Measurements from ENCODE around the gene C1S.

The C1S gene

DNA sequence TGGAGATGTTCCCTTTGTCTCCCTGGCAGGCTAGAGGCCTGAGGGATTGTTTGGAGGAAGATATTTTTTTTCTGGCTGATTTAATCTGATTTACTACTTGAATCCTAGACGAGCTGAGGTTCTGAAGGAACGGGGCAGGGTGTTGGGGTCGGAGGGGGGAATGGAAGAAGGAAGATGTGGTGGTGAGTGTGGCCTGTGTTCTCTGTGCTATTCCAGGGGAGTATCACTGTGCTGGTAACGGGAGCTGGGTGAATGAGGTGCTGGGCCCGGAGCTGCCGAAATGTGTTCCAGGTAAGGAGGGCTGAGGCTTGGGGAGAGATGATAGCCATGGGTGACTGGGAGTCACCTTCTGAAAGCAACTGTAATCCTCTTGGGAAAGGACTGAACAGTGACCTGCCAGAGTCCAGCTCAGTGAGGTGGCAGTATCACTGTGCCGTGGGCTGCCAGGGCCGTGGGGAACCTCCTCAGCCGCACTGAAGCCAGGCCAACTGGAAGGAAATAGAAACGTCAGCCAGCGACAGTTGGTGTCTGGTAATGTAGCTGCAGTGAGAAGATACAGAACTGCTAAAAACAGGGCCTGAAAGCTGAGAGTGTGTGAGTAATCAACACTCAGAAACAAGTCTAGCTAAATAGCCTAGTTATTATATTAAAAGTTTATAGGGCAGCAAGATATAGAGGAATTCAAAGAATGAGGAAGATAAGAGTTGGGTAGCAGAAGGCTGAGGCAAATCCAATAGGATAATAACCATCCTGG is 7.9 kb downstream of the C1S start:
- no peaks in the 10 kb centered on the region for H3K27me3 ChIP-seq (replicated peaks)
- H3K27ac ChIP-seq: peak overlapping the region; percentile 23
- DNase-seq: peak; percentile 41
- TF ChIP-seq, protein P1, sequence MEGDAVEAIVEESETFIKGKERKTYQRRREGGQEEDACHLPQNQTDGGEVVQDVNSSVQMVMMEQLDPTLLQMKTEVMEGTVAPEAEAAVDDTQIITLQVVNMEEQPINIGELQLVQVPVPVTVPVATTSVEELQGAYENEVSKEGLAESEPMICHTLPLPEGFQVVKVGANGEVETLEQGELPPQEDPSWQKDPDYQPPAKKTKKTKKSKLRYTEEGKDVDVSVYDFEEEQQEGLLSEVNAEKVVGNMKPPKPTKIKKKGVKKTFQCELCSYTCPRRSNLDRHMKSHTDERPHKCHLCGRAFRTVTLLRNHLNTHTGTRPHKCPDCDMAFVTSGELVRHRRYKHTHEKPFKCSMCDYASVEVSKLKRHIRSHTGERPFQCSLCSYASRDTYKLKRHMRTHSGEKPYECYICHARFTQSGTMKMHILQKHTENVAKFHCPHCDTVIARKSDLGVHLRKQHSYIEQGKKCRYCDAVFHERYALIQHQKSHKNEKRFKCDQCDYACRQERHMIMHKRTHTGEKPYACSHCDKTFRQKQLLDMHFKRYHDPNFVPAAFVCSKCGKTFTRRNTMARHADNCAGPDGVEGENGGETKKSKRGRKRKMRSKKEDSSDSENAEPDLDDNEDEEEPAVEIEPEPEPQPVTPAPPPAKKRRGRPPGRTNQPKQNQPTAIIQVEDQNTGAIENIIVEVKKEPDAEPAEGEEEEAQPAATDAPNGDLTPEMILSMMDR (IDR thresholded peaks at IDR 0.05; ENCODE audit: low read depth, low read length, missing control alignments): no peak
- no peaks in the 10 kb centered on the region for H3K36me3 ChIP-seq (replicated peaks)
- no peak overlapping the region for H3K4me3 ChIP-seq (ENCODE audit: low read depth, low read length)
- in situ Hi-C loops (cut with HindIII; ENCODE audit: low pct_ligation_motif_present, low sequenced_read_pairs): no loop called here

DNA sequence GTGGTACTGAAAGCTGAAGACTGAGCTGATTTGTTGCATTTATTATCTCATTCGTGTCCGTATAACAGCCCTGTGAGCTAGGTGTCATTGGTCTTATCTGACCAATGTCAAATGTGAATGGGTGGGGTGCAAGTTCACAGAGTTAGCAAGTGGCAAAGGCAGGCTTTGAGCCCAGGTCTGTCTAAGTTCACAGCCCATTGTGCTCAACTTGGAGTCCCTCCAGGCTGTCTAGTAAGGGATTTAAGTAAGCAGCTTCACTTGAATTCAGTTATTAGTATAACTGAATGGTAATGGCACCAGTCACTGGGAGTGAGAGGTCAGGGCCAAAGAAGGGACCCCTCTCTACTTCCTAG is 8.5 kb downstream of the C1S start:
- no peak for DNase-seq
- Histone ChIP-seq H3K27me3 (replicated peaks) (no peaks in the 10 kb centered on the region), H3K36me3 (replicated peaks) (no peaks in the 10 kb centered on the region), H3K27ac (no peak overlapping the region), H3K4me3 (ENCODE audit: low read depth, low read length) (no peak overlapping the region)
- TF ChIP-seq, protein P1 (IDR thresholded peaks at IDR 0.05; ENCODE audit: low read depth, low read length, missing control alignments): no peak
- in situ Hi-C loops (cut with HindIII; ENCODE audit: low pct_ligation_motif_present, low sequenced_read_pairs): no loop called here

DNA sequence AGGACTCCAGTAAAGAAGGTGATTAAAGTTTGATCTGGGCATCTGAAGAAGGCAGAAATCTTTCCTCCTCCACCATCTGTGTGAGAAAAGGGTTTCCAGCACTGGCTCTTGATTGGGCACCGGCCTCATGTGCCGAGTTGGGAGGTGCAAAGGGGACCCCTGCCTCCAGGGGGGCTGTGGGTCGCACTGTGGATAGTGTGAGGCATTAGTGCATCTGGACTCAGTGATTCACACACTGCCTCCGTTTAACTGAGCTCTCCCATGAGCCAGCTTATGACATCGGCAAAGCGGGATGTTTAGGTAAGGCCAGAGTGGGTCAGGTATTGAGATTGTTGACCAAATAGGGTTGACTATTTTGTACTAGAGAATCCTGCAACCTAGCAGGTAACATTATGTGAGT is 8.9 kb downstream of the C1S start:
- Histone ChIP-seq H3K36me3 (replicated peaks) (no peaks in the 10 kb centered on the region), H3K4me3 (ENCODE audit: low read depth, low read length) (no peak overlapping the region), H3K27me3 (replicated peaks) (no peaks in the 10 kb centered on the region), H3K27ac (no peak overlapping the region)
- TF ChIP-seq, protein P1 (IDR thresholded peaks at IDR 0.05; ENCODE audit: low read depth, low read length, missing control alignments): no peak
- in situ Hi-C loops (cut with HindIII; ENCODE audit: low pct_ligation_motif_present, low sequenced_read_pairs): no loop called here
- DNase-seq: no peak

DNA sequence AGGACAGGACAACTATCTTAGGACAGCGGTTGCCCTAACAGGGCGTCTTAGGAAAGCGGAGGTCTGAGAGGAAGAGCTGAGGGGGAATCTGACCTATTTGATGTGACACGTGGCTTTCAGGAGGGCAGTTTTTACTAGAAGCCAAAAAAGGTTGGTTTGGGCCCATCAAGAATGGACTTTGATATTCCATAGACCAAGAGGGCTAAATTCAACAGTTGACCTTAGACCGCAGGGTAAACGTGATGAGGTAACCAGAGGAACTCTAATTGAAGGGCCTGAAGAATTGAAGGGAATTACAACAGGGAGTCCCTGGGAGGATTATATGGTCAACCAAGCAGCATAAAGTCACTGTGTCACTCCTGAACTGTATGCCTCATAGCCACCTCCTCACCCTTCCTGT is 11.5 kb downstream of the C1S start:
- DNase-seq: no peak
- TF ChIP-seq, protein P1 (IDR thresholded peaks at IDR 0.05; ENCODE audit: low read depth, low read length, missing control alignments): no peak

DNA sequence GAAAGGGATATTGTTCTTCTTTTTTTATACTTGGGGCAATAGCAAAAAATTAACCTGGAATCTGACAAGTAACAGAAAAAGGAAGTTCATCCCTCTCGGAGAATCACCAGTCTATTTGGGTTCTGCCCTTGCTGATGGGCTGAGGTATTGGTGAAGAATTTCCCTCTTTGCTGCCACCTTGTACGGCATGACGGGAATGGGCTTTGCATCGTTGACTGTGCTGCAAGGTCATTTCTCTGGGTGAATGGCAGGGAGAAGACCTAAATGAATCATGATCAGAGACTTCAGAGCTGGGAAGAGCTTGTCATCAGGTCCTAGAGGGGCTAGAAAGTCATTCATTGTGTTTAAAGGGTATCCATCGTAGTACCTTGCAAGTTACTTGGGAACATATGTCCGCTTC is 12.0 kb downstream of the C1S start:
- no peak for DNase-seq
- Histone ChIP-seq H3K36me3 (replicated peaks) (no peaks in the 10 kb centered on the region), H3K4me3 (ENCODE audit: low read depth, low read length) (no peak overlapping the region), H3K27me3 (replicated peaks) (no peaks in the 10 kb centered on the region), H3K27ac (no peak overlapping the region)
- in situ Hi-C loops (cut with HindIII; ENCODE audit: low pct_ligation_motif_present, low sequenced_read_pairs): no loop called here
- TF ChIP-seq, protein P1 (IDR thresholded peaks at IDR 0.05; ENCODE audit: low read depth, low read length, missing control alignments): no peak

More for the DNA sequence above, 11.5 kb downstream of the C1S start:
- in situ Hi-C loops (cut with HindIII; ENCODE audit: low pct_ligation_motif_present, low sequenced_read_pairs): no loop called here
- H3K27ac ChIP-seq: no peak overlapping the region
- no peaks in the 10 kb centered on the region for H3K27me3 ChIP-seq (replicated peaks)
- no peak overlapping the region for H3K4me3 ChIP-seq (ENCODE audit: low read depth, low read length)
- H3K36me3 ChIP-seq (replicated peaks): no peaks in the 10 kb centered on the region

DNA sequence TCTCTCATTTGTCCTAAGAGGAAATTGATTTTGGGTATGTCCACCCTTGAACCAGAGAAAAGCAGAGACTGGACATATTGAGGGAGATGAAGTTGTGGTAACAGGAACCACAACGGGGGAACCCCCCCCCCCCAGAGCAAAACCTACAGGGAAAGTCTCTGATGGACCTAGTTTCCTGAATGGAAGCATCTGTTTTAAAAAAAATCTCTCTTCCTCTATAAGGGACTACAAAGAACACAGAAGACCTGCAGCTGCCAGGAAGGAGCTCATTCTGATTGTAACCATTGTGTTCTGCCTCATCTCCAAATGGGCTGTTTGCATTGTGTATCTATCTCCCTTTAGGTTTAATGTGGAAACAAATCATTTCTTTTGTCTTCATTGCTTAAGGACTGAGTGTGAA is 13.4 kb downstream of the C1S start:
- Histone ChIP-seq H3K4me3 (ENCODE audit: low read depth, low read length) (no peak overlapping the region), H3K36me3 (replicated peaks) (no peaks in the 10 kb centered on the region), H3K27ac (no peak overlapping the region), H3K27me3 (replicated peaks) (no peaks in the 10 kb centered on the region)
- TF ChIP-seq, protein P1 (IDR thresholded peaks at IDR 0.05; ENCODE audit: low read depth, low read length, missing control alignments): no peak
- no peak for DNase-seq
- in situ Hi-C loops (cut with HindIII; ENCODE audit: low pct_ligation_motif_present, low sequenced_read_pairs): no loop called here
